ENCODE results near the gene CRYBG1.

Gene CRYBG1

GRCh38 chr6:106466211-106466610, 105.7 kb downstream of the CRYBG1 start:
- no peak for TF ChIP-seq CTCF (conservative IDR thresholded peaks at IDR 0.05; ENCODE audit: low read depth, low read length)
- H3K4me3 ChIP-seq (ENCODE audit: low read depth, low read length), result no peak overlapping the region
- no peak for DNase-seq (ENCODE audit: low read depth)

DNA sequence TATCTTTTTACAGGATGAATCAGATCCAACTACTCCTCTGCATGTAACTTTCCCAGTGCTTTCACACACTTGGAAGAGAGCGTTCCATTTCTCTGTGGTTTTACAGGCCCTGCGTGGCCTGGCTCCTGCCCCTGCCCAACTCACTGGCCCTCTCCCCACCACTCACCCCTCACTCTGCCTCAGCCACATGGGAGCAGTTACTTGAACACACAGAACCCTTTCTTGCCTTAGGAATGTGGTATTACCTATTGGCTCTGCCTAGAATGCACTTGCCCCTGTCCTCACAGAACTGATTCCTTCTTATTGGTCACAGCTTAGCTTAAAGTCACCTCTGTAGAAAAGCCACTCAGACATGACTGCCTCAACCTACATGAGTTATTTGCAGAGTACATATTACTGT, 108.4 kb downstream of the CRYBG1 start:
- no peak for TF ChIP-seq CTCF (conservative IDR thresholded peaks at IDR 0.05; ENCODE audit: low read depth, low read length)
- no peak overlapping the region for H3K4me3 ChIP-seq (ENCODE audit: low read depth, low read length)
- no peak for DNase-seq (ENCODE audit: low read depth)

GRCh38 chr6:106469882-106470281, 109.4 kb downstream of the CRYBG1 start:
- TF ChIP-seq CTCF (conservative IDR thresholded peaks at IDR 0.05; ENCODE audit: low read depth, low read length), result no peak
- no peak overlapping the region for H3K4me3 ChIP-seq (ENCODE audit: low read depth, low read length)
- DNase-seq (ENCODE audit: low read depth), result no peak

GRCh38 chr6:106470316-106470715, 109.8 kb downstream of the CRYBG1 start:
- peak; percentile 42 for DNase-seq (ENCODE audit: low read depth)
- no peak for TF ChIP-seq CTCF (conservative IDR thresholded peaks at IDR 0.05; ENCODE audit: low read depth, low read length)
- no peak overlapping the region for H3K4me3 ChIP-seq (ENCODE audit: low read depth, low read length)

DNA sequence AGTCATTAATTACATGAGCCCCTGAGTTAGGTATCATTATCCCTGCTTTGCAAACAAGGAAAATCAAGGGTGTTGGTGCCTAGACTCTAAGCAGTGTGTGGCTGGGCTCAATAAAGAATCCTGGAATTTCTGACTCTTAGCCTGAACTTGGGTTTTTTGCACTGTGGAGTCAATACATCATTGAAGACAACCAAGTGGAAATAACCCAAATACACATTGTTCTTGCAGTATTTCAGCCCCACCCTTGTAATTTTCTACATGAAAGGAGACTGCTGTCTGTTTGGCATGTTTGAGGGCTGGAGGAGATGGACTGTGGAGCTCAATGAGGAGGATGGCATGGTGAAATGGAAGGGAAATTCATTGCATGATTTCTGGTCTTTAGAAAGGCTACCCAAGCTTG, 110.3 kb downstream of the CRYBG1 start:
- TF ChIP-seq CTCF (conservative IDR thresholded peaks at IDR 0.05; ENCODE audit: low read depth, low read length), result no peak
- H3K4me3 ChIP-seq (ENCODE audit: low read depth, low read length), result no peak overlapping the region
- DNase-seq (ENCODE audit: low read depth), result no peak

DNA sequence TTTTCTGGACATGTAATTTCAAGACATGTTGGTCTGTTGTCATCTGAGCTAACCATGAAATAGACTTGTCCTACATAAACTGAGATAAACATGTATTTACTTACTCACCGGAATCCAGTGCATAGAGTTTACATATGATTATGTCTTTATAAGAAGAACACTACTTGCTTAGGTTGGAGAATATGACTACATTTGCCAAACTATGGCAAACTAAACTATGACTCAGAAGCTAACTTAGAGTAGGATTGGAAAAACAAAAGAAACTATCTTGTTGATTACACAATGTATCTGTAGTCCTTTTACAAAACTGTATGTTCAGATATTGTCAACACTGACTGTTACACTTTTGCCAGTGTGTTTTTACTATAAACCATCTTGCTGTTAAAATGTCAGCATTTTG, 113.3 kb downstream of the CRYBG1 start:
- H3K4me3 ChIP-seq (ENCODE audit: low read depth, low read length), result no peak overlapping the region
- peak; percentile 81 for DNase-seq (ENCODE audit: low read depth)

More for the DNA sequence above, 113.3 kb downstream of the CRYBG1 start:
- no peak for TF ChIP-seq CTCF (conservative IDR thresholded peaks at IDR 0.05; ENCODE audit: low read depth, low read length)
